ENCODE measurements around the gene TMEM134. TPM values are rescaled to one million over a fixed set of nuclear protein-coding genes. Genes with fewer than 3 reads are reported as not detected.

Gene TMEM134
- total RNA-seq, 1 experiment from 2014 or later, result 67.7 TPM

DNA sequence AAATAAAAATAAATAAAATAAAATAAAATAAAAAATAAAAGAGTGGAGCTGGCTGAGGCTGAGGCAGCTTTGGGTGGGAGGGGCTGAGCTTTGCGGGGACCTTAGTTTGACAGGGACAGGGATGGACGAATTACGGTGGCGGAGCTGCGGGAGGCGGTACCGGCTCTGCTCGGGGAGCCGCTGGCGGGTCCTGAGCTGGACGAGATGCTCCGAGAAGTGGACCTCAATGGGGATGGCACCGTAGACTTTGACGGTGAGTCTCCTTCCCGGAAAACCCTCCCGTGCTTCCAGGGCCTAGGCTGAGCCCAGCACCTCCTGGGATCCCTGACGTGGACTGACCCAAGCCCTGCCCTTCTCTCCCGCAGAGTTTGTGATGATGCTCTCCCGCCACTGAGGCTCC is 10.8 kb downstream of the TMEM134 start:
- DNase-seq (ENCODE audit: low spot score), result no peak

DNA sequence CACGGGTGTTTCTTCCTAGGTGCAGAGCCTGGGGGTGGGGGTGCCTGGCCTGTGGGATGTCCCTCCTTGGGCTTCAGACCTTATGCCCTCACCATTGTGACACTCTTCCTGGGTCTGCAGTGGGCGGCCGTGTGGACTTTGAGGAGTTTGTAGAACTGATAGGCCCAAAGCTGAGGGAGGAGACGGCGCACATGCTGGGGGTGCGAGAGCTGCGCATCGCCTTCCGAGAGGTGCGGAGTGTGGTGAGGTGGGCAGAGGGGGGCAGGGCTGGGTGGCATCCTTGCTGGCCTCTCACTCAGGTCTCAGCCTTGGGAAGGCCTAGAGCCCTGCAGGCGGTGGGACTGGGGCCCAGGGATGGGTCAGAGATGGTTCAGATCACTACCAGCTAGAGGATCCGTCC is 11.6 kb downstream of the TMEM134 start:
- no peak for DNase-seq (ENCODE audit: low spot score)

DNA sequence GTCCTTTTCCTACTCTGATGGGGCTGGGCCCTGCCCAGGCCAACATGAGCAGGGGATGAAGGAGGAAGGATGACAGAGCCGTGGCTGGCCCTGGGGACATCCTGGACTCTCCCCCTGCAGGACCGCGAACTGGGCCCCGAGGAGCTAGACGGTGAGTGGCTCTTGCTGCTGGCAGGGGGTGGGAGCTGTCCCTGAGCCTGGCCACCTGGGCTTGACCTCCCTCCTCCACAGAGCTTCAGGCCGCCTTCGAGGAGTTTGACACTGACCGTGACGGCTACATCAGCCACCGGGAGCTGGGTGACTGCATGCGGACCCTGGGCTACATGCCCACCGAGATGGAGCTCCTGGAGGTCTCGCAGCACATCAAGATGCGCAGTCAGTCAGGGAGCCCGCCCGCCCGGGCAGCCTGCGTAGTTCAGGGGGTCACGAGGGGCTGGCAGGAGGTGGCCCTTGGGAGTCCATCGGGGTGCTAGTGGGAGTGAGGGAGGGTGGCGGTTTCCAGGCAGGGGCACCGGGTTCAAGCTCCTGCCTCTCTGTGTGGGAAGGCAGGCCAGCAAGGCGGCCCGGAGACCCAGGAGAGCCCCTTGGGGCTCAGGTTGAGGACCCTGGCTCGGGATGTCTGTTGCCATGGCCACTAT is 12.9 kb downstream of the TMEM134 start:
- no peak for DNase-seq (ENCODE audit: low spot score)

DNA sequence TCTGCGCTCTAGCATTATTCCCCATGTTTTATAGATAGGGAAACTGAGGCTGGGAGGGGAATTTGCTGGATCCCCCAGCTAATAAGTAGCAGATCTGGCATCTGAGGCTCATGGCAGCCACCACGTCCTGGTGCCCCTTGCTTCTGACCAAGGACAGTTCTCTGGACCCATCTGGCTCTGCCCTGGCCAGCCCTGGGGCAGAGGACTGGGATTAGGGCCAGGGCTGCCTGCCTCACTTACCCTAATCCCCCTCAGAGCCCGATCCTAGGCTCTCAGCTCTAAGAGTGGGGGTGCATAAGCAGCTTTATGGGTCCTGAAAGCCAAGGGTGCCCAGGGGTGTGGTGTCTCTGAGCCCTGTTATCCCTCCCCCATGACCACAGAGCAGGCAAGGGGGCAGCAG is 14.0 kb downstream of the TMEM134 start, which contains the start of gene CABP4:
CABP4 (plus strand) TSS at position 301 of the 400 bp plus-strand sequence; CDS start at position 371, 70 bp downstream.
- no peak for DNase-seq (ENCODE audit: low spot score)

DNA sequence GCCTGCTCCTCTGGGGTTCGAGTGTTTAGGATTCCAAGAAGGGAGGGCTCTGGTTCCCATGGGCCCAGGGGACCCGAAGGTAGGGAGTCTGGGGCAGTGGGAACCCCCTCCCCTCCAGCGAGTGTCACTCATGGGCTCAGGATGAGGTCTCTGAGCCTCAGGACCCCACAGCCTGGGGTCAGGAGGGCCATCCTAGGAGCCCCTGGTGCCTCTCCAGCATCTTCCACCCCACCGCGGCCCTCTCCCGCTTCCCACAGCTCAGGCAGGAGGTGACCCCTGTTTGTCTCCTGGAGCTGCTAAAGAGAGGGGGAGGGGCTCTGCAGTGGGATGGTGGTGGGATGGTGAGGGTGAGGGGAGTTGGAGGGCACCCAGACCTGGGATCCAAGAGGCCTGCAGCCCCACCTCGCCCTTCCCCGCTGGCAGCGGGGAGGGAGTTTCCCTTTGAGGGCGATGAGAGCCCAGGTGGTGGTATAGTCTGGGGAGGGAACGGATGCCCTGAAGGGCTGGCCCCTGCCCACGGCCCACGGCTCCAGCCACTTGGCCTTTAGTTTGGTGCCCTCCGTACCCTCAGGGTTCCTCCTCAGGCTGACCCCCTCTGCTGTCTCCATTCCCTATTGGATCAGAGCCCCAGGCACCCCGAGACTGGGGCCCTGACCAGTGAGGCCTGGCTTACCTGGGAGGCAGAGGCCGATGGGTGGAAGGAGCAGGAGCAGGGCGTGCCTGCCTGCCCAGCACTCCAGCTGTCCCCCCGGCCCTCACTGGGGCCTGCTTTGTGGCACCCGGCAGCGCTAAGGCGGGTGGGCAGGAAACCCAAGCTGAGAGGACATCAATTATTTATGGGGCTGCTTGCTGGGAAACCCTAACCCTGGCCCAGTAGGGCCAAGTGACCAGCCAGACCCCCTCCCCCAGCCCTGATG is 15.0 kb downstream of the TMEM134 start:
- DNase-seq (ENCODE audit: low spot score), result no peak

DNA sequence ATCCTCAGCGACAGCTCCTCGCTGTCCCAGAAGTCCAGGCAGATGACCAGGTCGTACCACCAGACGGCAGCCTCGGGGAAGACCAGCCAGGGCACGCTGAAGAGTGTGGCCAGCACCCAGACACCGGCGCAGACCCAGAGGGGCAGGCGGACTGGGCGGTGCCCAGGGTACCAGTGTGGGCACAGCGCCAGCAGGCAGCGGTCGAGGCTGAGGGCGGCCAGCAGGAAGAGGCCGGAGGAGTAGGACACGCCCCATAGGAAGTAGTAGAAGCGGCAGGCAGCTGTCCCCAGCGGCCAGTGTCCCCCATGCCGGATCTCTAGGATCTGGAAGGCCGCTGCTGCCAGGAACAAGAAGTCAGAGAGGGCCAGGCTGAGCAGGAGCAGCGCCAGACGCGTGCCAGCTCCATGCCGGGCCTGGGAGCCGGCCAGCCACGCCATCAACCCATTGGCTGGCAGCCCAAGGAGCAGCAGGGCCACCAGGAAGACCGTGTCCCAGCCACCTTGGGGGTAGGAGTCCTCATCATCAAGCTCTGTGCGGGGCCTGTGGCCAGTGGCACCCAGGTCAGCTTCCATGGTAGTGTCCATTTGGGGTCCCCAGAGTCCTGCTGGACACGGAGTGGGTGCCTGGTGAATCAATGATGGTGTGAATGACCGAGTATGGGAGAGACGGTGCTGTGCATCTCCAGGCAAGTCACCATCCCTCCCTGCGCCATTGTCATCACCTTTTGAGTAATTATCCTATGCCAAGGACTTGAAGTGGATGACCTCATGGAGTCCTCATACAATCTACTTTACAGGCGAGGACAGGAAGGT is 16.7 kb downstream of the TMEM134 start, which contains the start of gene GPR152:
GPR152 (minus strand) TSS at position 589 of the 812 bp plus-strand sequence; CDS start at position 584, 5 bp downstream.
- DNase-seq (ENCODE audit: low spot score), result peak; percentile 90

DNA sequence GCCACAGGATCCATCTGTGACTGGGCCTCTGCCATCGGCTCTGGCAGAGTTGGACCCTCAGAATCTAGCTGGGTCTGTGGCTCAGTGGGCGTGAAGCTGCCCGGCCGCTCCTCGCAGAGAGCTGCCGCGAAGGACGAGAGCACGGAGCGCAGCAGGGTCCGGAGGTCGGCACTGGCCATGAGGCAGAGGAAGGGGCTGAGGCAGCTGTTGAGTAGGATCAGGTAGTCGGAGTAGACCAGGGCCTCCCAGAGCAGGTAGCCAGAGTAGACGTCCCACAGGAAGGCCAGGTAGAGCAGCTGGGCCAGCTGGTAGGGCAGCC is 17.4 kb downstream of the TMEM134 start:
- DNase-seq (ENCODE audit: low spot score), result no peak

DNA sequence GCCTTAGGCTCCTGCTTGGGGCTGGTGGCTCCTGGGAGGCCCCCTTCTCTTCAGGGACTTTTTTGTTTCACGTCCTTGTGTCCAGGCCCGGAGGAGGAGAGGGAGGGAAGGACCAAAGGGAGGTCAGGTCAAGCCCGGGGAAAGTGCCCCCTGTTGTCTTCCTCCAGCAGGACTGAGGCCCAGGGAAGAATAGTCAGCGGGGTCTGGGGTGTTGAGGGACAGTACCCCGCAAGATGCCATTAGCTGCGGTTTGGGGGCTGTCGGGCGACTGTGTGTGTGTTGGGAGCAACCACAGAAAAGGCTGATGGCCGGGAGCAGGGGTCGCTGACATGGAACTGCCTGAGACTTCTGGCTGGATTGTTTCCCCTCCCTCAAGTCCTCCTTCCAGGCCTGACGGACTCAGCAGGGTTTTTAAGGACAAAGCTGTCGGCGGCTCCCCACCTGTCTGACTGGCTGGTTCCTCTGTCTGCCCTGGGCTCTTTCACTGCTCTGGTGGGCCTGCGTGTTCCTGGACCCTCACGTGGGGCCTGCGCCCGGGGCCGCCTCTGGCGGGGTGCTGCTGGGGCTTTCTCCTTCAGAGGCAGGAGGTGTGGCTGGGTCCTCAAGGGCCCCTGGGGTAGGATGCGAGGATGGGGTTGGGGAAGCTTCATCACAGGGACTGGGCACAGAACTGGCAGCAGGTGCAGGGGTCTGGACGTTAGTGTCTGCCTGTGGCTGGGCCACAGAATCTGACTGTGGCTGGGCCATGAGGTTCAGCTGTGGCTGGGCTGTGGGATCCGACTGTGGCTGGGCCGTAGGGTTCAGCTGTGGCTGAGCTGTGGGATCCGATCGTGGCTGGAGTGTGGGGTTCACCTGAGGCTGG is 18.0 kb downstream of the TMEM134 start:
- no peak for DNase-seq (ENCODE audit: low spot score)

DNA sequence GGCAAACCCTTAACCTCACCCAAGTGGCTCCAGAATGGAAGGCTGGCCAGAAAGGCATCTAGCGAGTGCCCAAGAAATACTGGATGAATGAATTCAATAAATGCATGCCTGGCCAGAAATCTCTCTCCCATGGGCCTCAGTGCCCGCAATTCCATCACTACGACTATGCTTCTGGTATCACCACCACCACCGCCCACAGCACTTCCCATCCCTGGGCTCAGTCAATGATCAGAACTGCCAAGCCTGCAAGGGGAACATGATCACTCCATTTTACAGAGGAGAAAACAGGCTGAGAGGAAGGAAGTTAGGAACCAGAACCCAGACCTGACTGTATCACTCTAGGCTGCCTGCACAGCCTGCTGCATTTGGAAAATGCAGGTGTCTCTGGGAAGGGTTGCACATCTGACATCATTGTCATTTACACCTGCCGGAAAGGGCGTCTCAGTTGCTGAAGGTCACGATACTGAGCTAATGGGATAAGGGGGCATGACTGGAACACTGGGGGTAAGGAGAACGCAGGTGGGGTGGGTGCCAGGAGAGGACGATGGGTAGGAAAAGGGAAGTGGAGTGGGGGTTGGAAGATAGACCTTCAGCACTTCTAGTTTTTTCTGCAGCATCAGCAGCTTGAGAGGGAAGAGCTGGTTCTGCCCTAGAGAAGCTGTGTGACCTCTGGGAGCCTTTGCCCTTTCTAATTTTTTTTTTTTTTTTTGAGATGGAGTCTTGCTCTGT is 19.8 kb downstream of the TMEM134 start:
- DNase-seq (ENCODE audit: low spot score), result no peak

DNA sequence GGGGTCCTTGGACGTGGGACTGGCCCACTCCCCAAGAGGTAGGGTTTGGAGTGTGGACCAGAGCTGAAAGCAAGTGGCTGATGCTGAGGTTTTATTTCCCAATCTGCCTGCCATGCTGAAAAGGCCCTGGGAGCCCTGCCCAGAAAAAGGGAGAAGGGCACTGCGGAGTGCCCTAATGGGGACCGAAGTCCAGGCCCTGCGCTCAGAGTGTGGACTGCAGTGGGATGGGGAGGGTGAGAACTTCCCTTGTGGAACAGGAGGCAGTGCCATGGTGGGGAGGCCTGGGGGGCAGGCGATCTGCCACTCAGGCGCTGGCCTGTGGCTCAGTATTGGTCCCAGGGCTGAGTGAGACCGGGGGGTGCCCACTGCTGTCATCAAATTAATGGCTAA is 20.8 kb downstream of the TMEM134 start:
- no peak for DNase-seq (ENCODE audit: low spot score)

DNA sequence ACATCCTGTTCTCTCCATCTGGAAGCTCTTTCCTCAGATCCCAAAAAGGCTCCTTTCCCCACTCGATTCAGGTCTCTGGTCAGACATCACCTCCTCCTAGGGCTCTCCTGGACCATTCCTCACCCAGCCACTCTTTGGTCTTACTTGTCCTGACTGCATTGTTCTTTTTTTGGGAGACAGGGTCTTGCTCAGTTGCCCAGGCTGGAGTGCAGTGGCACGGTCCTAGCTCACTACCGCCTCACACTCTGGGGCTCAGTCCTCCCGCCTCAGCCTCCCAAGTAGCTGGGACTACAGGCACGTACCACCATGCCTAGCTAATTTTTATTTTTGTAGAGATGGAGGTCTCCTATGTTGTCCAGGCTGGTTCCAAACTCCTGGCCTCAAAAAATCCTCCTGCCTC is 23.5 kb downstream of the TMEM134 start:
- DNase-seq (ENCODE audit: low spot score), result no peak

DNA sequence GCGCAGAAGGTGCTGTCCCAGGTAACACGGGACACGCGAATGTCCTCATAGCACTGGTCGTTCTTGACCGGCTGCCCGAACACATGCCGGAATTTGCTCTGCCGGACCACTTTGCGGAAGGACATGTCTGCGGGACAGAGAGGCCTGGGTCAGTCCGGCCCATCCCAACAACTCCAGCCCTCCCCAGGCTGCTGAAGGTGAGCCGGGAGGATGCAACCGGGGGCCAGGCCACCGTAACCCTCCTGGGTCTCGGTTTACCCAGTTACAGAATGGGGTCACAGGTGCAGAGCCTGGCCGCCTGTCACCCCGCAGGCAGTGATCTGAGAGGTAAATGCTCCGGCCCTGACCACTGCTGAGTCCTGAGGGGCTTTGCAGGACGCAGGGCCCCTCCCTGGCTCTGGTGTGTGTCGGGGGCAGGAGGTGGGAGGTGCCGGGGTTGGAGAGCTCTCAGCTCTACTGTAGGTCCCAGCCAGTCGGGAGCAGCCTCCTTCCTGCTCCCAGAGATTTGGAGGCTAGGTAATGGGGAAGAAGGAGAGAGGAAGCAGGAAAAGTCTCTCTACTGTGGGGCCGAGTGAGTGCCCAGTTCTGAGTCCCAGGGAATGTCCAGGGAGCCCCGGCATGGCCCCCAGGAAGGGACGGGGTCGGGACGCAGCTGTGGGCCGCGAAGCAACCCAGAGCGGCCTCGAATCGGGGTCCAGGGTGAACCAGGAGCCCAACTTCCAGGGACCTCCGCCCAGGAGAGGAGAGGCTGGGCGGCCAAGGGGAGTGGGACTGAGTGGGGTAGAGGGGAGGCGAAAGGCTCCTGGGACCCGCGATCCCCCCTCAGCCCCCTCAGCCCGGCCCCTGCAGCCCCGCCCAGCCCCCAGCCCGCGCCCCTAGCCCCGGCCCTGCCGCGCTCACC is 26.3 kb downstream of the TMEM134 start:
- no peak for DNase-seq (ENCODE audit: low spot score)

DNA sequence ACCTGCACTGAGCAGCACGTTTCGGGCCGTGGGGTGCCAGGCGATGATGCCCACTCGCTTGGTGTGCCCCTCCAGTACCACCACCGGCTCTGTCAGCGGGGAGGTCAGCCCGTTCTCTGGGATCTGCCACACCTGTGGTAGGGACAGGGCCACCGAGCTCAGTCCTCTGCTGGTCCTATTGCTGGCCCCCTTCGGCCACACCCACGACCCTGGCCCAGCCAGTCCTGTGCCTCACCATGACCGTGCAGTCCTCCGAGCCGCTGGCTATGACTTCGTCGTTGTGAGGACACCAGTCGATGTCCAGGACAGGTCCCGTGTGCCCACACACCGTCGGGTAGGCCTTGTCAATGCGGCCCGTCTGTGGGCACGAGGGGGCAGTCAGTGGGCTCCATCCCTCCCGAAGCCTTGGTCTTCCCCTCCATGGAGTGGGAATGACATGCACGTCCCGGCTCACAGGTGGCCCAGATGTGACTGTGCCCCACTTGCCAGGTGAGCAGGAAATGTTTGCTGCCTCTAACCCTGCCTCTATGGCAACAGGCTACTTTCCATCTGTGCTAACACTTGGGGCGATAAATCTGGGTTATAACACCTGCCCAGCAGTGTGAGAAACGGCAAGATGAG is 27.2 kb downstream of the TMEM134 start:
- DNase-seq (ENCODE audit: low spot score), result no peak

DNA sequence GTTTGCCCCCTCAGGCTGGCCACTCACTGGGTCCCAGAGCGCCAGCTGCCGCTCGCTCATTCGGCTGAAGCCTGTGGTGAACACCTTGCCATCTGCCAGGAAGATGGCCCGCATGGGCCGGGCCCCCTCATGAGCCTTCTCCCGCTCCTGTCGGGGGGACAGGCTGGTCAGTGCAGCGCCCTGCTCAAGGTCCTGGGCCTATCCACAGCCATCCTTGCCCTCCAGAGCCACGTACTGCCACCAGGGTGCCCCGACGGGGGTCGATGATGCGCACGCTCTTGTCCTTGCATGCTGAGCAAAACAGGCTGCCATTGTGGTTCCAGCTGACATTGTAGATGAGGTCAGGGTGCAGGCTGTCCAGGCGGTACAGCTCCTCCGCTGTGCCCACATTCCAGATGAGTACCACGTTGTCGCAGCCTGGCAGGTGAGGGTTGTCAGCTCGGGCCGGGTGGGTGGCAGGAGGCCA is 27.9 kb downstream of the TMEM134 start:
- DNase-seq (ENCODE audit: low spot score), result no peak

DNA sequence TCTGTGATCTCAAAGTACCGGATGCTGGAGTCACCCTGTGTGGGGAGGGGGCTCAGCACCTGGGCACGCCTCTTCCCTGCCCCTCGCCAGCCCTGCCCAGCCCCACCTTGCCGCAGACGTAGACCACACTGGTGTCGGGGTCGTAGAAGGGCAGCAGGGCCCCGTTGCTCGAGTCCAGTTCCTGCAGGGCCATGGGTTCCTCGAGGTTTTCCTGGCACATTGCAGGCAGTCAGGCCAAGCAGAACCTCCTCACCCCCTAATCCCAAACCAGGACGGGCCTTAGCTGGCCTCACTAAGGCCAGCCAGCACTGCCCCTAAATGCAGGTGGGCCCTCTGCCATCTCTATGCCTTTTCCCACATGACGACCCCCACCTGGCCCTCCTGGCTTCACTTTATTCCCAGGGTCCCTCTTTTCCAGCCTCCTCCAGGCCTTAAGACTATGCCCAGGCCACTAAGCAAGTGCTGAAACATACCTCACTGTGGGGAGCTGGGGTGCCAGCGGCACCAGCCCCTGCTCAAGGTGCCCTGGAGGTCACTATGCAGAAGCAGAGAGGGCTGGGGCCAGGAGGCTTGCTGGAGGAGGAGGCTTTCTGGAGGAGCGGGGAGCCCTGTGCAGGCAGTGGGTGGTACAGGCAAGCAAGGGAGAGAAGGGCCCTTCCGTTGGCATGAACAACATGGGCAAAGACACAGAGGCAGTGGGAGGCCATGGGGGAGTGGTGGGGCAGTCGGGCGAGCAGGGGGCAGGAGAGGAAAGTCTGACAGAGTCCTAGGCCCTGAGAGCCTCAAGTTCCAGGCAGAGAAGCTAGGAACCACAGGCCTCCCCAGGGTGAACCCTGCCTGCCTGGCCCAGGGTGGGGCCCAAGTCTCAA is 28.6 kb downstream of the TMEM134 start:
- DNase-seq (ENCODE audit: low spot score), result no peak

DNA sequence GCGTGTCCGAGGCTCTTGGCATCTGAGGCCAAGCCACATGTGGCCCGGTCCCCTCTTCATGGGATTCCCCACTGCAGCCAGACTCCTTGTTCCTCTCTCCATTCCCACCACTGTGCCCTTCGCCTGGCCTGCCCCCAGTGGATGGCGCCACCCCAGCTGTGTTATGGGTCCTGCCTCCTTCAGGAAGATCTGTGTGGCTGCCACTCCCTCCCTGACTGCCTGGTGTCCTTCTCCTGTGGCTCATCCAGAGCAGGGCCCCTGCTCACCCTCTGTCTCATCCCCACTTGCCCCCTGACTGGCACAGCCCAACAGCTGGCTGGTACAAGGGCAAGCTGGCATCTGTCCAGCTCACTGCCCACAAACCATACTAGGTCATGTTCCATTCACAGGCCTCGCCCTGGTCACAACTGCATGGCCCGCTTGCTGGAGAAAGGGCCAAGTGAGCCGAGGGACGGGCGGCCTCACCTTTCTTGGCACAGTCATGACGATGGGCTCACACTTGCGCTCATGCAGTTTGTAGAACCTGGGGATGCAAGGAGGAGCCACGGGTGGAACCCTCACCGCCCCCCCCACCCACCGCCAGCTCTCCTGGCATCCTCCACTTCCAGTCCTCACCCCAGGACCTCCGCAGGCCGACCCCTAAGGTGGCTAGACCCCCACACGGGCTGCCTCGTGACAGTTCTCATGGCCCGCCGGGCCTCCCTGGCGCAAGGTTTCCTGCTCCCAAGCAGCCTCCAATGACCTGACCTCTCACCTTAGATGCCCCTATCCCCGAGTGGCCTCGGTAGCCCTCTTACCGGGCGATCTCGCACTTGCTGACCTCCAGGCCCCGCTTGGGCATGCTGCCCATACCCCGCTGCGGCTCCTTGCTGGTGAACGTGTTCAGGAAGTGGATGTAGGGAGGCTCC is 29.5 kb downstream of the TMEM134 start:
- peak; percentile 56 for DNase-seq (ENCODE audit: low spot score)
